Right atrium auricular region (tissue), 2 donors: Measurements from ENCODE around the gene MPPED2. TPM values are rescaled to one million over a fixed set of nuclear protein-coding genes. Genes with fewer than 3 reads are reported as not detected.

Experiments used
- DNase-seq: peaks from one replicate; pipeline ENCODE4 v3.0.0-alpha.2; 2019; ENCODE audit warnings: low spot score
- H3K27ac ChIP-seq, 2 donors: fragments of 200-600 bp; sonication (generic); 1 replicate in 1 of 2; 2 replicates in 1 of 2; pipeline ENCODE4 v1.5.1; 2016 to 2019
- H3K27me3 ChIP-seq, 2 donors: fragments of 200-600 bp; sonication (generic); one replicate each; pipeline versions ENCODE4 v1.5.1 to v1.6.0; 2017 to 2019
- H3K36me3 ChIP-seq: fragments of 200-600 bp; sonication (generic); one replicate; pipeline ENCODE4 v1.5.1; 2016
- H3K4me1 ChIP-seq, 2 donors: fragments of 200-600 bp; sonication (generic); one replicate each; pipeline versions ENCODE4 v1.5.1 to v1.6.0; 2017 to 2019
- H3K4me3 ChIP-seq, 2 donors: fragments of 200-600 bp; sonication (generic); 1 replicate in 1 of 2; 2 replicates in 1 of 2; pipeline ENCODE4 v1.5.1; 2017 to 2019; ENCODE audit warnings: mild to moderate bottlenecking in 1 of 2, moderate library complexity in 1 of 2
- H3K9me3 ChIP-seq, 2 donors: fragments of 200-600 bp; sonication (generic); one replicate each; pipeline ENCODE4 v1.5.1; 2019
- CTCF ChIP-seq, 2 donors: fragments of 200-600 bp; sonication (generic); IDR thresholded peaks; one replicate each; pipeline ENCODE4 v1.5.1; 2019; ENCODE audit warnings: antibody characterized with exemption in 2 of 2
- total RNA-seq, 2 donors: library from RNA; depleted of rRNA; stranded (reverse); fragments of >200 nt; gene quantifications; one replicate each; pipeline ENCODE4 v1.1.0, GENCODE V29; 2016

MPPED2 gene
- total RNA-seq, 2 donors from 2014 or later = 1.1 to 1.6 TPM

- DNase-seq = no peak
- peak overlapping the region in 1 of 2 donors; percentile 7 for H3K4me3 ChIP-seq
- no peaks in the 10 kb centered on the region for H3K9me3 ChIP-seq
- no peaks in the 10 kb centered on the region for H3K36me3 ChIP-seq
- no peaks in the 10 kb centered on the region for H3K27me3 ChIP-seq
- peak overlapping the region; percentile 42 to 56 for H3K27ac ChIP-seq
- peaks cover 0 to 43% of the 10 kb centered on the region in 2 donors for H3K4me1 ChIP-seq
- TF ChIP-seq CTCF (IDR thresholded peaks at IDR 0.05) = no peak
Observed at GRCh38 chr11:30481330-30481729, 104.8 kb downstream of the MPPED2 start.

- H3K4me3 ChIP-seq = no peak overlapping the region
- H3K9me3 ChIP-seq = no peaks in the 10 kb centered on the region
- no peak for DNase-seq
- H3K27me3 ChIP-seq = no peaks in the 10 kb centered on the region
- no peaks in the 10 kb centered on the region for H3K36me3 ChIP-seq
- H3K27ac ChIP-seq = peak overlapping the region; percentile 56 to 59
- TF ChIP-seq CTCF (IDR thresholded peaks at IDR 0.05) = no peak
- H3K4me1 ChIP-seq = peaks cover 0 to 43% of the 10 kb centered on the region in 2 donors
Observed at GRCh38 chr11:30479899-30480298, 106.3 kb downstream of the MPPED2 start.

GRCh38 chr11:30478923-30479322 is 107.2 kb downstream of the MPPED2 start:
- H3K27ac ChIP-seq = peak overlapping the region; percentile 56 to 59
- DNase-seq = no peak
- H3K9me3 ChIP-seq = no peaks in the 10 kb centered on the region
- H3K4me1 ChIP-seq = peaks cover 0 to 43% of the 10 kb centered on the region in 2 donors
- H3K36me3 ChIP-seq = no peaks in the 10 kb centered on the region
- no peak overlapping the region for H3K4me3 ChIP-seq
- no peak for TF ChIP-seq CTCF (IDR thresholded peaks at IDR 0.05)
- H3K27me3 ChIP-seq = no peaks in the 10 kb centered on the region

- TF ChIP-seq CTCF (IDR thresholded peaks at IDR 0.05) = no peak
- Histone ChIP-seq H3K27me3 (no peaks in the 10 kb centered on the region), H3K36me3 (no peaks in the 10 kb centered on the region), H3K27ac (no peak overlapping the region), H3K9me3 (no peaks in the 10 kb centered on the region), H3K4me3 (no peak overlapping the region), H3K4me1 (peaks cover 0 to 34% of the 10 kb centered on the region in 2 donors)
- no peak for DNase-seq
Observed at GRCh38 chr11:30477061-30477460, 109.1 kb downstream of the MPPED2 start.

GRCh38 chr11:30474151-30474954 is 111.8 kb downstream of the MPPED2 start:
- Histone ChIP-seq H3K9me3 (no peaks in the 10 kb centered on the region), H3K4me1 (peaks cover 0 to 13% of the 10 kb centered on the region in 2 donors), H3K27ac (peak overlapping the region in 1 of 2 donors; percentile 9), H3K4me3 (no peak overlapping the region), H3K27me3 (no peaks in the 10 kb centered on the region), H3K36me3 (no peaks in the 10 kb centered on the region)
- no peak for DNase-seq
- TF ChIP-seq CTCF (IDR thresholded peaks at IDR 0.05) = no peak
